ENCODE results near the gene HOTAIR.

Gene HOTAIR

DNA sequence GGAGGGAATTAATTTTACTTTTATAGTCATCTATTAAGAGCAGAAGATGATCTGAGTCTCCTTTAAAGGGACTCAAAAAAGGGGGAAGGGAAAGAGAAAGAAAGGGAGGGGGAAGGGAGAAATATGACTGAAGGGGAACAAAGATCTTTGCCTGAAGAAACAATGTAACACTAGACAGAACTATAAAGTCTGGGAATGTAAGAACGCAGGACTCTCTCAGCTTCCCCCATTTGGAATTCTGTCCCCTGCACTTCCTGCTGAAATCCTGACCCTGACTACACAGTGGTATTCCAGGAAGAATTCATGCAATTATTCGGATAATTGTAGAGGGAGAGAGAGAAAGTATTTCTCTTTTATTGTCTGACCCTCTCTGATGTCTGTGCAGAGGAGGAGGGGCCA is 10.4 kb downstream of the HOTAIR start:
- Mint-ChIP-seq H3K27ac (peak overlapping the region in 2 of 3 experiments; percentile 36 to 73), H3K36me3 (ENCODE audit: low read depth) (no peaks in the 10 kb centered on the region), H3K4me3 (peak overlapping the region in 2 of 3 experiments; percentile 15 to 57), H3K27me3 (ENCODE audit: low read depth) (peaks cover 100% of the 10 kb centered on the region), H3K4me1 (peaks cover 25% of the 10 kb centered on the region), H3K9me3 (no peaks in the 10 kb centered on the region)
- TF ChIP-seq, protein P1, sequence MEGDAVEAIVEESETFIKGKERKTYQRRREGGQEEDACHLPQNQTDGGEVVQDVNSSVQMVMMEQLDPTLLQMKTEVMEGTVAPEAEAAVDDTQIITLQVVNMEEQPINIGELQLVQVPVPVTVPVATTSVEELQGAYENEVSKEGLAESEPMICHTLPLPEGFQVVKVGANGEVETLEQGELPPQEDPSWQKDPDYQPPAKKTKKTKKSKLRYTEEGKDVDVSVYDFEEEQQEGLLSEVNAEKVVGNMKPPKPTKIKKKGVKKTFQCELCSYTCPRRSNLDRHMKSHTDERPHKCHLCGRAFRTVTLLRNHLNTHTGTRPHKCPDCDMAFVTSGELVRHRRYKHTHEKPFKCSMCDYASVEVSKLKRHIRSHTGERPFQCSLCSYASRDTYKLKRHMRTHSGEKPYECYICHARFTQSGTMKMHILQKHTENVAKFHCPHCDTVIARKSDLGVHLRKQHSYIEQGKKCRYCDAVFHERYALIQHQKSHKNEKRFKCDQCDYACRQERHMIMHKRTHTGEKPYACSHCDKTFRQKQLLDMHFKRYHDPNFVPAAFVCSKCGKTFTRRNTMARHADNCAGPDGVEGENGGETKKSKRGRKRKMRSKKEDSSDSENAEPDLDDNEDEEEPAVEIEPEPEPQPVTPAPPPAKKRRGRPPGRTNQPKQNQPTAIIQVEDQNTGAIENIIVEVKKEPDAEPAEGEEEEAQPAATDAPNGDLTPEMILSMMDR (IDR thresholded peaks at IDR 0.05; ENCODE audit: unreplicated experiment in 3 of 3) = no peak

DNA sequence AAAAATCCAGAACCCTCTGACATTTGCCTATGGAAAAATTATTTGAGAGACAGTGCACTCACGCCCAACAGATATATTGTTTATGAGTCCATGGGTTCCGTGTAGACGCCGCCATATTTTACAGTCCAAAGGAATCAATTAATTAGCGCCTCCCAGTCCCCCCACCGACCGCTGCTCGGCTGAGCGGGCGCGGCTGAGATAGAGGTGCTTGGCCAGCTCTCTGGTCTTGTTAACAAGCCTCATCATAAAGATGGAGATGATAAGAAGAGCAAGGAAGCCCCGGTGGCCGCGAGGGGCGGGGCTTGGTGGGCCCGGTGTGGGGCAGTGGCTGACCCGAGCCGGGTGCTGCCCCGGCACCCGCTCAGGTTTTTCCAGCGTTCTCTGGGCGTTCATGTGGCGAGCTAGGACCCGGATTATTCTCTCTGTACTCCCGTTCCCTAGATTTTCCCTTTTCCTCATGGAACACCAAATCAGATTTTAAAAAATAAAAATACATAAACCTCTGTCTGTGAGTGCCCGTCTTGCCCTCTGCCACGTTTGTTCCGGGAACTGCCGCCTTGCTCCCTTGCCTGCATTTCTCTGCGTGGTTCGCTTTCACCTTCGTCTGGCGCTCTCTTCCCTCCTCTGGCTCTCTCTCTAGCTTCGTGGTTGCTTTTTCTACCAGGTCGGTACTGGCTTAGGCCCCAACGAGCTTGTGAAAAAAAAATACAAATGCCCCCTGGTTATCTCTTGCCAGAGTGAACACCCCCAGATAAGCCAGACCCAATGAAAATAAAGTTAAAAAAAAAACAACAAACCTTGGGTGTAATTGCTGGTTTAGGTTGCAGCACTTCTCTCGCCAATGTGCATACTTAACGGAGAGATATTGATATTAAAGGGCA is 11.1 kb downstream of the HOTAIR start:
- no peaks in the 10 kb centered on the region for H3K9me3 Mint-ChIP-seq
- no peak overlapping the region for H3K27ac Mint-ChIP-seq
- H3K4me1 Mint-ChIP-seq = peaks cover 25% of the 10 kb centered on the region
- peaks cover 100% of the 10 kb centered on the region for H3K27me3 Mint-ChIP-seq (ENCODE audit: low read depth)
- H3K36me3 Mint-ChIP-seq (ENCODE audit: low read depth) = no peaks in the 10 kb centered on the region
- TF ChIP-seq, protein P1 (IDR thresholded peaks at IDR 0.05; ENCODE audit: unreplicated experiment in 3 of 3) = no peak
- H3K4me3 Mint-ChIP-seq = peak overlapping the region in 2 of 3 experiments; percentile 22 to 34

DNA sequence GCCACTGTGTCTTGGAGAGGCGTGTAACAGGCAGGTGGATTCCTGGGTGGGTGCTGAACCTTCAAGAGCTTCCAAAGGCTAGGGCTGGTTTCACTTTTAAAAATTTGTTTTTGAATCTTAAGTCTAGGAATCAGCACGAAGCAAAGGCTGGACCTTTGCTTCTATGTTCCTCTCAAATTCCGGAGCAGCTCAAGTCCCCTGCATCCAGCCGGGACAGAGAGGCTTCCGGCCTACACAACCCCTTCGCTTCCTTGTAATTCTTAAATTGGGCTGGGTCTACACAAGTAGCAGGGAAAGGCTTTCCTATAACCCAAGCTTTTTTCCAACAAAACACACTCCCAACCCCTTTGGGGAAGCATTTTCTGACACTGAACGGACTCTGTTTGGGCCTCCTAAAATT is 11.7 kb downstream of the HOTAIR start:
- H3K4me3 Mint-ChIP-seq = no peak overlapping the region
- H3K9me3 Mint-ChIP-seq = no peaks in the 10 kb centered on the region
- H3K4me1 Mint-ChIP-seq = peaks cover 19% of the 10 kb centered on the region
- TF ChIP-seq, protein P1 (IDR thresholded peaks at IDR 0.05; ENCODE audit: unreplicated experiment in 3 of 3) = no peak
- no peak overlapping the region for H3K27ac Mint-ChIP-seq
- H3K36me3 Mint-ChIP-seq (ENCODE audit: low read depth) = no peaks in the 10 kb centered on the region
- peaks cover 100% of the 10 kb centered on the region for H3K27me3 Mint-ChIP-seq (ENCODE audit: low read depth)

DNA sequence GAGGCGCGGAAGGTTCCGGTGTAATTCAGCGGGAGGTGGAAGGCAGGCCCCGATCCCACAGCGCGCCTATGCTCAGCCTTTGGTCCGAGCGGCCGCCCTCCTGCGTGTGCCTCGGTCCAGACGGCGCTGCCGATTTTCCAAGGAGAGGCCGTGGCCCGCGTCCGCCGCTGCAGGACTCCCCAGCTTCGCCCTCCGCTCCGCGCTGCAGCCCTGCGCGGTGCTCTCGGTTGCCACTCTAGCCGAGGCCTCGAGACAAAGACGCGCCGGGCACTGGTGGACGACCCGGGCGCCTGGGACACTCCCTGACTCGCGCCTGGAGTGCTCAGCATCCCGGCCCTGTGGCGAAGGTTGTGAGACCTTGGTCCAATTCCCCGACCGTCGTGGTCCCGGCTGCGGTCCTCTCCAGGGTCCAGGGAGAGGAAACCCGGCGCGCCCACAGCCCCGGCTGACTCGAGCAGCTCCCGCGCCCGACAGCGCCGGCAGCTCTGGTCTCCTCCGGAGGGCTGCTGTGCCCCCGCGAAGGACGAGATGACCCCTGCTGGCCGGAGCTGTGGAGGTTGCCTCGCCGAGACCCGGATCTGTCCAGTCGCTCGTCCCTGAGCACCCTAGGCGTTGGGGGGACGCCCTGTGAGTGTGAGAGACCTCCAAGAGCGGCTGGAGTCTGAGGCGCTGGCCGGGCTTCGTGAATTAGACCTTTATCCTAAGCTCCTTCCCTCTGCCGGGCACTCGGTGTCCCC is 13.6 kb downstream of the HOTAIR start:
- no peaks in the 10 kb centered on the region for H3K9me3 Mint-ChIP-seq
- peaks cover 100% of the 10 kb centered on the region for H3K27me3 Mint-ChIP-seq (ENCODE audit: low read depth)
- no peaks in the 10 kb centered on the region for H3K36me3 Mint-ChIP-seq (ENCODE audit: low read depth)
- H3K4me1 Mint-ChIP-seq = peaks cover 5% of the 10 kb centered on the region
- TF ChIP-seq, protein P1 (IDR thresholded peaks at IDR 0.05; ENCODE audit: unreplicated experiment in 3 of 3) = no peak
- no peak overlapping the region for H3K27ac Mint-ChIP-seq
- peak overlapping the region in 1 of 3 experiments; percentile 47 for H3K4me3 Mint-ChIP-seq

DNA sequence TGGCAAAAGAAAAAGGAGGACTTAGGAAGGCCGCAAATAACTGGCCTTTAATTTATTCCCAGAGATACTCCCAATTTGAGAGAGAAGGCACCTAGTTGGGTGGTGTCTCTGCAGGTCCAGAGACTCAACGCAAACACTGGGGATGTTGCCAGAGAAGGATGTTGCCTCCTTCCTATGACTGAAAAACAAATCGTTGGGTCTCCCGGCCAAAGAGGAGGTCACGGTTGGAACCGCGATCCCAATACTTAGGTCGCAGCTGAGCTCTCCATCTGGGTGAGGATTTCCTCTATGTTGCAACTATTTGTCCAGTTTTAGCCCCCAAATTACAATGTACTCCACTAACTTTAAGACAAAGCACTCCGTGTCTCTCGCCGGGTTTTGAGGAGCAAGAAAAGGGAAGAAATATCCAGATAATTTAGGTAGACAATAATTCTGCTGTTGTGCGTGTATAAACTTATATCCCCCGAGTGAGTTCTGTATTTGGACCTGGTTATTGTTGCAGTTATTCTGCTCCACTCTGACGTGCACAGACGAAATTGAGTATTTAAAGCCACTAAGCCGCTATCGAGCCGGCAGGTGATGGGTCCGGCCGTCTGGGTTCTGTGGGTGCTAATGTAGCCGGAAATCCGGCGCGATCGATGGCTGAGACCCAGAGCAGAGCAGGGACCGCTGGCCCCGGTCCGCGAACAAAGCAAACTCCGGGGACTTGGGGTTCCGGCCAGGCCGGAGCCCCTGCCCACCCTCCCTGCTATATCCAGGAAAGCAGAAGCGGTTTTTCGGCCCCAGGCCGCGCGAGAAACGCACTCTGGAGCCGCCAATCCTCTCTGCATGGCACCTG is 14.3 kb downstream of the HOTAIR start:
- Mint-ChIP-seq H3K27me3 (ENCODE audit: low read depth) (peaks cover 100% of the 10 kb centered on the region), H3K4me1 (peaks cover 4% of the 10 kb centered on the region), H3K4me3 (peak overlapping the region in 1 of 3 experiments; percentile 31), H3K27ac (no peak overlapping the region), H3K9me3 (no peaks in the 10 kb centered on the region), H3K36me3 (ENCODE audit: low read depth) (no peaks in the 10 kb centered on the region)
- TF ChIP-seq, protein P1 (IDR thresholded peaks at IDR 0.05; ENCODE audit: unreplicated experiment in 3 of 3) = no peak
